Large intestine (tissue), 12 donors: ENCODE data around the gene MRPS7. TPM values are rescaled to one million over a fixed set of nuclear protein-coding genes. Genes with fewer than 3 reads are reported as not detected.
A peak's percentile ranks its signal among the peaks of the same experiment; 100 is the strongest.

Experiments used
- DNase-seq, 2 donors: peaks; one replicate each; pipeline versions ENCODE4 v3.0.0 to v3.0.0-alpha.2; 2013
- H3K27ac ChIP-seq: one replicate; pipeline ENCODE4 v1.5.1; 2013; ENCODE audit warnings: low read length
- H3K27me3 ChIP-seq: 2 replicates; pipeline ENCODE4 v1.6.1; 2013; ENCODE audit warnings: low read length; ENCODE audit not compliant: control insufficient read depth, insufficient read depth
- H3K36me3 ChIP-seq: 2 replicates; pipeline ENCODE4 v1.6.1; 2013; ENCODE audit warnings: low read length; ENCODE audit not compliant: control insufficient read depth, insufficient read depth
- H3K4me1 ChIP-seq: one replicate; pipeline ENCODE4 v1.6.1; 2013; ENCODE audit warnings: low read length; ENCODE audit not compliant: control insufficient read depth, insufficient read depth
- H3K4me3 ChIP-seq: one replicate; pipeline ENCODE4 v1.5.1; 2013; ENCODE audit warnings: low read length
- H3K9me3 ChIP-seq: one replicate; pipeline ENCODE4 v1.6.1; 2013; ENCODE audit warnings: mild to moderate bottlenecking, low read depth, low read length, moderate library complexity; ENCODE audit not compliant: control insufficient read depth
- WGBS: methylation state at CpG from one replicate; pipeline ENCODE4 v1.1.5; 2013; ENCODE audit warnings: low lambda C conversion rate; ENCODE audit not compliant: insufficient coverage; 5-methylcytosine and 5-hydroxymethylcytosine counted together
- long read RNA-seq, 11 donors: transcript quantifications; one replicate each; lab custom pipeline, GENCODE V29; 2026
- polyA plus RNA-seq: library from polyadenylated mRNA; unstranded; fragments of 120-200 nt; gene quantifications from one replicate; pipeline ENCODE4 v1.2.1, GENCODE V29; 2013

MRPS7 gene
- polyA plus RNA-seq, result 59.3 TPM
- long read RNA-seq, donor 1, transcript MRPS7-201 (5 exons, 1,406 nt), result major isoform, 18 of 19 reads
- long read RNA-seq, donor 1, partial matches to known transcripts, result 0 of 19 reads
- long read RNA-seq, donor 1, other reads (novel, unspliced or antisense), result 0 of 19 reads
- long read RNA-seq, donor 2, transcript MRPS7-201 (5 exons, 1,406 nt), result major isoform, 44 of 48 reads
- long read RNA-seq, donor 2, partial matches to known transcripts, result 0 of 48 reads
- long read RNA-seq, donor 2, other reads (novel, unspliced or antisense), result 0 of 48 reads
- long read RNA-seq, donor 3, result 0 reads
- long read RNA-seq, donor 4, transcript MRPS7-201 (5 exons, 1,406 nt), result major isoform, 8 of 9 reads
- long read RNA-seq, donor 4, partial matches to known transcripts, result 0 of 9 reads
- long read RNA-seq, donor 4, other reads (novel, unspliced or antisense), result 0 of 9 reads
- long read RNA-seq, donor 5, transcript MRPS7-201 (5 exons, 1,406 nt), result major isoform, 26 of 28 reads
- long read RNA-seq, donor 5, partial matches to known transcripts, result 0 of 28 reads
- long read RNA-seq, donor 5, other reads (novel, unspliced or antisense), result 0 of 28 reads
- long read RNA-seq, donor 6, transcript MRPS7-201 (5 exons, 1,406 nt), result major isoform, 46 of 54 reads
- long read RNA-seq, donor 6, partial matches to known transcripts, result 0 of 54 reads
- long read RNA-seq, donor 6, other reads (novel, unspliced or antisense), result 0 of 54 reads
- long read RNA-seq, donor 7, transcript MRPS7-201 (5 exons, 1,406 nt), result major isoform, 10 of 32 reads
- long read RNA-seq, donor 7, partial matches to known transcripts, result 22 of 32 reads
- long read RNA-seq, donor 7, other reads (novel, unspliced or antisense), result 0 of 32 reads
- long read RNA-seq, donor 8, transcript MRPS7-201 (5 exons, 1,406 nt), result major isoform, 67 of 82 reads
- long read RNA-seq, donor 8, transcript MRPS7-203 (4 exons, 1,638 nt), result minor isoform, 5 of 82 reads
- long read RNA-seq, donor 8, partial matches to known transcripts, result 7 of 82 reads
- long read RNA-seq, donor 8, other reads (novel, unspliced or antisense), result 0 of 82 reads
- long read RNA-seq, donor 9, transcript MRPS7-201 (5 exons, 1,406 nt), result major isoform, 55 of 106 reads
- long read RNA-seq, donor 9, partial matches to known transcripts, result 50 of 106 reads
- long read RNA-seq, donor 9, other reads (novel, unspliced or antisense), result 0 of 106 reads
- long read RNA-seq, donor 10, transcript MRPS7-201 (5 exons, 1,406 nt), result major isoform, 35 of 39 reads
- long read RNA-seq, donor 10, partial matches to known transcripts, result 0 of 39 reads
- long read RNA-seq, donor 10, other reads (novel, unspliced or antisense), result 0 of 39 reads
- long read RNA-seq, donor 11, transcript MRPS7-201 (5 exons, 1,406 nt), result major isoform, 37 of 68 reads
- long read RNA-seq, donor 11, partial matches to known transcripts, result 9 of 68 reads
- long read RNA-seq, donor 11, other reads (novel, unspliced or antisense), result 20 of 68 reads

DNA sequence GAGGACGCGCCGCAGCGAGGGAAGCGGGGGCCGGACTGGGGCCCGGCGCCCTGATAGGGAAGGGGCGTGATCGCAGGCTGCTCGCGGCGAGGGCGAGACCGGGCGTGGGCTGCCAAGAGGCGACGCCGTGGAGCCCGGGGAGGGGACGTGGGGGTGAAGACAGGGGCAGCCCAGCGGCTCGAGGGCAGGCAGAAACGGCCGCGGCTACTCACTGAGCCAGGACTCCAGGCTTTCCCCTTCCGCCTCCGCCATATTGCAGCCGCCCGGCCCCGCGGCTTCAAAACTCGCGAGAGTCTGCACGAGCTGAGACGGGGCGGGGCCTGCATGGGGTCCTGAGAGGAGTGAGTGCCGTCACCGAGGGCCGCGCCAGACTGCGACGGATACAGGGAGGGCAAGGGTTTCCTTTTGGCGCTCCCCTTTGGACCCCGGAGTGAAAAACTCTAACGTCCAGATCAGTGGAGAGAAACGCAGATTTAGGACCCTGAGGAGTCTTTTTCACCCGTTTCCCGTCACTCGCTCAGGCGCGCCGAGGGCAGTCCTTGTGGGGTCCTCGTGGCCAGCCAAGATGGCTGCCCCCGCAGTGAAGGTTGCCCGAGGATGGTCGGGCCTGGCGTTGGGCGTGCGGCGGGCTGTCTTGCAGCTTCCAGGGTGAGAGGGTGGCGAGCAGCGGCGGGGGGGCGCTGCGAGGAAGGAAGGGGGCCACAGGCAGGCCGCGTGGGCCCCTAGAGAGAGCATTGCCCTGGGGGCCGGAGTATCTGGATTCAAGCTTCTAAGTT, at the start of gene MRPS7, which contains the start of gene GGA3:
MRPS7 (plus strand) TSS at position 544 of the 776 bp plus-strand sequence; CDS start at position 566, 22 bp downstream.
GGA3 (minus strand) TSS at position 271 of the 776 bp plus-strand sequence; CDS start at position 252, 19 bp downstream.
- DNase-seq, result peak; percentile 94 to 96
- peak within 1 kb of the TSS; percentile 83 for H3K4me3 ChIP-seq
- H3K4me1 ChIP-seq, result peaks cover 14% of the 10 kb centered on the region
- peaks cover 2% of the 10 kb centered on the region for H3K9me3 ChIP-seq
- no CpG with 5 or more reads among the region's 69 CpGs for whole genome bisulfite sequencing
- H3K27me3 ChIP-seq, result no peaks in the 10 kb centered on the region
- peak within 1 kb of the TSS; percentile 89 for H3K27ac ChIP-seq
- peaks cover 27% of the 10 kb centered on the region for H3K36me3 ChIP-seq

DNA sequence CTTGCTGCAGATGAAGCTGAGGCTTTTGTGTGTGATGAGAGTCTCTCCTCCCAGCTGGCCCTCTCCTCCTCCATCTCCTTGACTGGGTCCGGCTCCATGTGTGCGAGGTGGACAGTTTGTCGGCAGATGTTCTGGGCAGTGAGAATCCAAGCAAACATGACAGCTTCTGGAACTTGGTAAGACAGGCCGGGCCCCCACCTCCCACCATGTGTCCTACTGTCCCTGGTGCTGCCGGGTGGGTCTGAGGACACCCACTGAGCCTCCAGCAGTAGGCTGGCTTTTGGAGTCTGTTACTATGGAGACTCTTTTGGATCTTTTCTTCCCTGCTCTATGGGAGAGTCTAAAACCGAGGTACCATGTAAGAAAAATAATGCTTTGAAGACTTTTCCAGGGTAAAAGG, 43.5 kb upstream of the MRPS7 start:
- Histone ChIP-seq H3K4me1 (no peaks in the 10 kb centered on the region), H3K9me3 (no peaks in the 10 kb centered on the region), H3K27ac (no peak overlapping the region), H3K4me3 (no peak overlapping the region), H3K36me3 (peaks cover 73% of the 10 kb centered on the region), H3K27me3 (no peaks in the 10 kb centered on the region)
- WGBS, result no CpG with 5 or more reads among the region's 6 CpGs
- no peak for DNase-seq

DNA sequence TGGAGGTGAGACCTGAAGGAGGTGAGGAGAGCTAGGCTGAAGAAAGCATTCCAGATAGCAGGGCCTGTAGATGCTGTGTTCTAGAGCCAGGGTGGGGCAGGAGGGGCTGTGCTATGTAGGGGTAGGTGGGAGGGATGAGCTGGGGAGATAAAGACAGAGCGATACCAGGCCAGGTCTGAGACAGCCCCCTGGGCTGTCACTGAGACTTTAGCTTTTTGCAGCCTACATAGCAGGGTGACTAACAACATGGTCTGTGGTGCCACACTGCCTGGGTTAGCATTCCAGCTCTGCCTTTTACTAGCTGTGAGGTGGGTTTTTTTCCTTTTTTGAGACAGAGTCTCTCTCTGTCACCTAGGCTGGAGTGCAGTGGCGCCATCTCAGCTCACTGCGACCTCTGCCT, 41.9 kb upstream of the MRPS7 start:
- H3K4me1 ChIP-seq, result no peaks in the 10 kb centered on the region
- no peaks in the 10 kb centered on the region for H3K9me3 ChIP-seq
- no peak overlapping the region for H3K4me3 ChIP-seq
- no peaks in the 10 kb centered on the region for H3K27me3 ChIP-seq
- H3K36me3 ChIP-seq, result peaks cover 71% of the 10 kb centered on the region
- WGBS, result no CpG with 5 or more reads among the region's 3 CpGs
- H3K27ac ChIP-seq, result no peak overlapping the region
- DNase-seq, result no peak

DNA sequence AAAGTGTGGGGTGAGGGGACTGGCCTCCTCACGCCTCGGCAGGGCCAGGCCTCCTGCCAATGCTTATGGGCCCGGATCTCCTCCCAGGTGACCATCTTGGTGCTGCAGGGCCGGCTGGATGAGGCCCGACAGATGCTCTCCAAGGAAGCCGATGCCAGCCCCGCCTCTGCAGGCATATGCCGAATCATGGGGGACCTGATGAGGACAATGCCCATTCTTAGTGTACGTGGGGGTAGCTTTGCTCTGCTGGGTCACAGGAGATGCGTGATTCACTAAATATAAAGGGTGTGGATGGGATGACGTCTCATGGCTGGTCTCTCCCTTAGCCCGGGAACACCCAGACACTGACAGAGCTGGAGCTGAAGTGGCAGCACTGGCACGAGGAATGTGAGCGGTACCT, 36.7 kb upstream of the MRPS7 start:
- no peaks in the 10 kb centered on the region for H3K9me3 ChIP-seq
- WGBS, result no CpG with 5 or more reads among the region's 14 CpGs
- no peaks in the 10 kb centered on the region for H3K4me1 ChIP-seq
- peaks cover 68% of the 10 kb centered on the region for H3K36me3 ChIP-seq
- H3K4me3 ChIP-seq, result no peak overlapping the region
- no peak overlapping the region for H3K27ac ChIP-seq
- H3K27me3 ChIP-seq, result no peaks in the 10 kb centered on the region
- no peak for DNase-seq

DNA sequence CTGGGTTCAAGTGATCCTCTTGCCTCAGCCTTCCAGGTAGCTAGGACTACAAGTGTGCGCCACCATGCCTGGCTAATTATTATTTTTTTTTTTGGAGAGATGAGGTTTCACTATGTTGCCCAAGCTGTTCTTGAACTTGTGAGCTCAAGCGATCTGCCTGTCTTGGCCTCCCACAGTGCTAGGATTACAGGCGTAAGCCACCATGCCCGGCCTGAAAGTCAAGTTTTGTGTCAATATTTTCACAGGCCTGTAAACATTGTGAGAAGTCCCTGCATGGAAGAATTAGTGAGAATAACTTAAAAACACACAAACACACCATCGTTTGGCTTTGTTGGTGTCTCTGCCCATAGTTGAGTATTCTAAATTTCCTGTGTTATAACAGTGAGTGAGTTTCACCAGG, 34.0 kb upstream of the MRPS7 start:
- WGBS, result no CpG with 5 or more reads among the region's 5 CpGs
- no peaks in the 10 kb centered on the region for H3K4me1 ChIP-seq
- no peak overlapping the region for H3K27ac ChIP-seq
- H3K36me3 ChIP-seq, result peaks cover 82% of the 10 kb centered on the region
- no peaks in the 10 kb centered on the region for H3K9me3 ChIP-seq
- no peak for DNase-seq
- H3K27me3 ChIP-seq, result no peaks in the 10 kb centered on the region
- no peak overlapping the region for H3K4me3 ChIP-seq

DNA sequence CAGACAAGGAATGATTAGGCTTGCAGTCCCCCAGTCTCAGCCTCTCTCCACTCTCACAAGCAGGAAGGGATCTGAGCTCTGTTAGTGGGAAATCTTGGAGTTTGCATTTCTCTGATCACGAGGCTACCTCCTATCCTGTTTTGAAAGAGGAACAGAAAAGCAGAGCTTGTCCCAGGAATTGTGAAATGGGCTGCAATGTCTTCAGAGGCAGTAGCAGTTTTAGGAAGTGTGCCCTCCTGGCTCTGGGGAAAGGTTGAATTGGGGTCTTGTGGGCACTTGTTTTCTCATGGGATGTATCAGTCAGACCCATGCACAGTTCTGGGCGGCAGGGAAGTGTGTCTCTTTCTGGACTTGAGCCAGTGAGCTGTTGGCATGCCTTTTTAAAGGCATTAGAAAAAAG, 33.4 kb upstream of the MRPS7 start:
- WGBS, result no CpG with 5 or more reads among the region's 2 CpGs
- Histone ChIP-seq H3K4me3 (no peak overlapping the region), H3K27me3 (no peaks in the 10 kb centered on the region), H3K36me3 (peaks cover 82% of the 10 kb centered on the region), H3K27ac (no peak overlapping the region), H3K9me3 (no peaks in the 10 kb centered on the region), H3K4me1 (no peaks in the 10 kb centered on the region)
- no peak for DNase-seq

DNA sequence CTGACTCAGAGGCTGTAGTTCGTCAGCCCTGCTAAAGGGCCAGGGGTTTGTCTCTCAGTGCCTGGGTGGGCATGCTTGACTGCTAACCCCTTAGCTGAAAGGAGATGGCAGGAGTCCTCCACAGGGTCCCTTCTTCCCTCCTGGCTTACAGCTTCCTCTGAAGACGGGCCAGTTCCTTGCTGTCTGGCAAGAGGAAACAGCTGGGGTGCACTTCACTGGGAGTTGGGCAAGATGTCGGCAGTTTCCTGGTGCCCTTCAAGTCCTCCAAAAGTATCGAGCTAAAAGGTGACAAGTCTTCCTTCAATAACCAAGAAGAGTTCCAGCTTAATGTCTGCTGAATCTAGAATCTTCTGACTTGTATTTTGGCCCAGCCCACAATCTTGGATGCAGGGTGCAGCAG, 32.8 kb upstream of the MRPS7 start:
- H3K9me3 ChIP-seq, result no peaks in the 10 kb centered on the region
- no CpG with 5 or more reads among the region's 4 CpGs for WGBS
- no peaks in the 10 kb centered on the region for H3K27me3 ChIP-seq
- no peaks in the 10 kb centered on the region for H3K4me1 ChIP-seq
- no peak overlapping the region for H3K27ac ChIP-seq
- DNase-seq, result no peak
- peaks cover 82% of the 10 kb centered on the region for H3K36me3 ChIP-seq
- no peak overlapping the region for H3K4me3 ChIP-seq

DNA sequence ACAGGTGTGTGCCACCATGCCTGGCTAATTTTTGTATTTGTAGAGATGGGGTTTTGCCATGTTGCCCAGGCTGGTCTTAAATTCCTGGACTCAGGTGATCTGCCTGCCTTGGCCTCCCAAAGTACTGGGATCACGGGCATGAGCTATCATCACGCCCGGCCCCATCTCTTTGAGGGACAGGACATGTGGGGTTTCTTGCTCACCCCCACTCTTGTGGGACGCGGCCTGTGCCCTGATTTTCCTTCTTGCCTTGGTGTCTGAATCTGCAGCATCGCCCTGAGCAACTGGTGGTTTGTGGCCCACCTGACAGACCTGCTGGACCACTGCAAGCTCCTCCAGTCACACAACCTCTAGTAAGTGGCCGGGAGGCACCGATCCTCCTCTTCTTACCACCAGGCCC, 30.6 kb upstream of the MRPS7 start:
- WGBS, result 100% methylated on average over 4 of the region's 8 CpGs
- Histone ChIP-seq H3K36me3 (peaks cover 81% of the 10 kb centered on the region), H3K4me1 (no peaks in the 10 kb centered on the region), H3K27me3 (no peaks in the 10 kb centered on the region), H3K4me3 (no peak overlapping the region), H3K27ac (no peak overlapping the region), H3K9me3 (no peaks in the 10 kb centered on the region)
- no peak for DNase-seq

DNA sequence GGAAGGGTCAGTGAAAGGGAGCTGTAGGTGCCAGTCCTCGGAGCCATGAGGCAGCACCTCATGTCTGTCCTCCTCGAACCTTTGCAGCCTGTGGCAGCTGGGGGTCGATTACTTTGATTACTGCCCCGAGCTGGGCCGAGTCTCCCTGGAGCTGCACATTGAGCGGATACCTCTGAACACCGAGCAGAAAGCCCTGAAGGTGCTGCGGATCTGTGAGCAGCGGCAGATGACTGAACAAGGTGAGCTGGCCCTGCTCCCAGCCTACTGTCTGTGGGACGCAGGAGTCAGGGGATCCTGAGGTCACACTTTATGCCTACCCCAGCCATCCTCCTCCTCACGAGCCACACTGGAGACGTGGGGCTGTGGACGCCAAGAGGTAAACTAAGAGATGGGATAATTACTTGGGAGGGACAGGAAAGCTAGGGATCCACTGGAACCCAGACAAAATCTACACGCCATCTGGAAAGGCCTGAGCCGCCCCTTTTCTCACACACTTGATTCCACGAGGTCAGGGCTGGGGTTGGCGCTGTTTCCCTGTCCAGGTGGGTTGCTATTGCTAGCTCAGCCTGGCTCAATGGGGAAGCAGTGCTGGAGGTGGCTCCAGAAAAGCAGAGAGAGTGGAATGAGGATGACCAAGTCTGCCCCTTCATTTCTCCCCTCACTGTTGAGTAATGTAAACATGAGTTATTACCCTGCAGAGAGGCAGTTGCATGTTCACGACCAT, 29.8 kb upstream of the MRPS7 start:
- Histone ChIP-seq H3K4me3 (no peak overlapping the region), H3K27me3 (no peaks in the 10 kb centered on the region), H3K27ac (no peak overlapping the region), H3K36me3 (peaks cover 81% of the 10 kb centered on the region), H3K4me1 (no peaks in the 10 kb centered on the region), H3K9me3 (no peaks in the 10 kb centered on the region)
- no CpG with 5 or more reads among the region's 18 CpGs for WGBS
- no peak for DNase-seq
